Ecto neural progenitor cell (in vitro differentiated cells): ENCODE results near the gene DMAC2L.

Experiments used
- DNase-seq: peaks from one replicate; pipeline ENCODE4 v3.0.0-alpha.2; 2018; ENCODE audit warnings: low spot score

DMAC2L gene

DNA sequence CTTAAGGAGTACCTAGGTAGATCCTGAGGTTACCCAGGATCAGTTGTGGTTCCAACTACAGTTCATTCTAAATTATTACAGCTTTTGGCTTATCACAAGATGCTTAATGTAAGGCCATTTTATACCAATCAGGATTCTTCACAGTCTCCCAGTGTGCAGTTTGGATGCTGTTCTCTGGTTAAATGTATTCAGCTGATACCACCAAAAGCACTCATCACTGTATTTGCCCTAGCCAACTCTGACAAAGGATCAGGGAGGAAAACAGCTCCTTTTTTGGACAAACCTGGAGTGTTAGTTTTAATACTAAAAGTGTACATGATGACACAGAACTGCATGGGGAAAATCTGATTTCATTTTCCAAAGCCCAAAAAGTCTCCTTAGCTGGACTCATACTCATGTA is 19.5 kb downstream of the DMAC2L start:
- DNase-seq, result no peak

DNA sequence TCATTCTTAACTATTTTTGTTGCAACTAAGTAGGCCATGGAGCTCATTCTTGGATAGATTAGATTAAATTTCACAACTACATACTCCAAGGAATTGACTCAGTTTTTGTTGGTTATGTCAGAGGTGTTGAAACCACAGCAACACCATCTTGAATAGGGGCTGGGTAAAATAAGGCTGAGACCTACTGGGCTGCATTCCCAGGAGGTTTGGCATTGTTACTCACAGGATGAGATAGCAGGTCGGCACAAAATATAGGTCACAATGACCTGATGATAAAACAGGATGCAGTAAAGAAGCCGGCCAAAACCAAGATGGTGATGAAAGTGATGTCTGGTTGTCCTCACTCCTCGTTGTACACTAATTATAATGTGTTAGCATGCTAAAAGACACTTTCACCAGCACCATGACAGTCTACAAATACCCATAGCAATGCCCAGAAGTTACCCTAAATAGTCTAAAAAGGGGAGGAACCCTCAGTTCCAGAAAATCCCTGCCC is 20.9 kb downstream of the DMAC2L start:
- DNase-seq, result no peak

DNA sequence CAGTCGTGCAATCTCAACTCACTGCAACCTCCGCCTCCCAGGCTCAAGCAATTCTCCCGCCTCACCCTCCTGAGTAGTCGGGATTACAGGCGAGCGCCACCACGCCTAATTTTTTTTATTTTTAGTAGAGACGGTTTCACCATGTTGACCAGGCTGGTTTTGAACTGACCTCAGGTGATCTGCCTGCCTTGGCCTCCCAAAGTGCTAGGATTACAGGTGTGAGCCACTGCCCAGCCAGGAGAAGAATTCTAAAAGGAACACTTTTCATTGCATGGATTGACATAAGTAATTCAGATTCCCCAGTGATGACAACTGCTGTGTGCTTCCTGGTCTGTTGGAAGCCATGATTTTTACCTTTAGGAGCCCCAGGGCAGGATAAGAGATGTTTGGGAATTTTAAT is 22.1 kb downstream of the DMAC2L start:
- DNase-seq, result no peak

DNA sequence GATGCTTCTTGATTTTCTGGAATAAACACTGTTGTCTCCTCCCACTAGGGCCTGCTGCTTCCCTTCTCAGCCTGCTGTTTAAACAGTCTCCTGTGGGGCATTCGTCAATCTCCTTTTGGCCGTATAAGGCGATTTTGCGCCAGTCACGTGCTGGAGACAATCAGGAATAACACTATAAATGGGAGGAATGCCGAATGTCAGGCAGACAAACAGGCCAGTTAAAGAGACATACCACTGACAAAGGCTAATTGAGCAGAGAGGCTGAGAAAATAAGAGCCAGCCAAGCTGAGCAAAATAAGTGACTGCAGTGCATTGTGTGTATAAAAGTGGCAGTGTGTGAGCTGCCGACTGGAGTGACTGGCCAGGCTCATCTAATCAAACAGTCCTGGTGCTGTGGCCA is 23.3 kb downstream of the DMAC2L start:
- peak; percentile 74 for DNase-seq

DNA sequence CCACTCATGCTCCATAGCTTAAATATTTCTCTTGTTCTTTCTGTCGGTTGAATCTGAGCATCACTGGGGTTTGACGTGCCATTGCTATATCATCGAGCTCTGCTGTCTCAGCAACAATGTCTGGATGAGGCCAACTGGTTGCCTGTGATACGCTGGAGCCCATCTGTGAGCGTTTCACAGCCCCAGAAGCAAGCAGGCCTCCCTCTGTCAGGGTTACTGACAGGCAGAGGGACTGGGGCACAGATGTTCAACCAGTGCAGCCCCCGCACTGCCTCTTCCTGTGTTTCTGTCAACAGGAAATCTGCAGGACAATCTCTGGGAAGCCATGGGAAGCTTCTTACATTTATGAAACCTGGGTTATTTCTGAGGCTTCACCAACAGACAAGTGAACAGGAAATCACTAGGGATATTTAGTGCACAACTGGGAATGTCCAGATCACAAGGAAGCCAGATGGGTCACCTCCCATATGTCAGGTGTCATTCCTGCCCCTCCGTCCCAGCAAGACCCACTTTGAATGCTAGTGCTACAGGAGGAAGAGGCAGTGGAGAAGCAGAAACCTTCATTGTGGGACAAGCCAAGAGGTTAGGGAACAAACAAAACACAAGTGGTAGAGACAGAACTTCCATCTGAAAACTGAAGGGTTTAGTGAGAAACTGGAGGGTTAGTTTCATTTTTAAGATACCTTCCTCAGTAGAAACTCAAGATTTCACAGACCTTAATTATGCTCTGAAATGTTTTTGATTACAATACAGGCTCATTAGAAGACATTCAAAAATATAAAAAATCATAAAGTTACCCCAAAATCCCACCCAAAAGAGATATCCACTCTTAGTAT is 24.1 kb downstream of the DMAC2L start:
- DNase-seq, result no peak

DNA sequence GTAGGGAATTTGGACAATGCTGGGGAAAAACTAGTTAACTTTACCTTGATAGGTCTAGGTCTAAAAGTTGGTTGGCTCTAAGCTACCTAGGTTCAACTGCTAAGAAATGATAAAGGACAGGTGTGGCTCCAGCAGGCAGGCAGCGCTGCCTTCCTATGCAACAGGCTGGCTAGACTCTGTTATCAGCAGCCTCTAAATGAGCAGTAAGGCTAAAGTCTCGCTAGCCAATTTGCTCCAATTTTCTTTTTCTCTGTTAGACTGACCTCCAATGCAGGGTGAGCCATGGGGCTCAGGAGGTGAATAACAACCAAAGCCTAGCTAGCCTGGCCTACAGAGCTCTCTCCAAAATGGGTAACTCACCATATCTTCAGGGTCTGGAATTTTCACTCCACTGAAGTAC is 26.5 kb downstream of the DMAC2L start:
- DNase-seq, result no peak

DNA sequence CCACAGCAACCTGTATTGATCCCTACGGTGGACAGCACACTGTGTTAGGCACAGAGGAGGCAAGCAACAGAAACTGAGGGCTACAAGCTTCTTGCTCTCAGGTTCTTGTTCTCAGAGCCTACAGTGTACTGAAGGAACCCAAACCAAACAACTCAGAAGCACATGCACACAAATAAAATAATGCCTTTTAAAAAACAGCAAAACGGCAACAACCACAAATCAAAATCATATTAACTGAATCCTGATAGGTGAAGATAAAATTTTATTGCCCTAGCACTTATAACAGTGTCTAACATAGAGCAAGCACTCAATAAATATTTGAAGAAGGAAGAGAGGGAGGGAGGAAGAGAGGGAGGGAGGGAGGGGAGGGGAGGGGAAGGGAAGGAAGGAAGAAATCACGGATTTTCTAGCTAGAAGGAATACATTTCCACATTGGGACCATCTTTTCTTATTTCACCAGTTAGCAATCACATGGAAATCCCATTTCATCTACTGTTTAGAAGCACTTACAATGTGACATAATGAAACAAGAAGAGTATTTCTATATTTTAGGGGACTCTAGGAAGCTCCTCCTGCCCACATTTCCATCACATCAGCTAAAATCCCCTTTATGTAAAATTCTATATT is 27.2 kb downstream of the DMAC2L start:
- DNase-seq, result no peak

DNA sequence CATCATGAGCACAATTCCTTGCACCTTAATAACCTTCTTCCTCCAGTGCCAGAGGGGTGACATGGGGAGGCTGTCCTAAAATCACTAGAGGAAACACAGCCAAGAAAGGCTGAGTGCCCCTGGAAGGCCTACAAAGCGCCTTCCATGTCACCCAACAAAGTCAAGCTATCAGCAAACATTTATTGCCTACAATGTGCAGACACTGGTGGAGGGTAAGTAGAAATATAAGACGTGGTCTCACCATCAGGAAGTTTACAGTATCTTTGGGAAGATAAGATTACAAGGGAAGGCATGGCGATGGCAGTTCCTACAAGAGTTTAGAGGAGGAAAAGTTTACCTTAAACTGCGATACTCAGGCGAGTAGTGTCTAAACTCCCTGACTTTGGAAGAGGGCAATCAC is 27.9 kb downstream of the DMAC2L start:
- no peak for DNase-seq

DNA sequence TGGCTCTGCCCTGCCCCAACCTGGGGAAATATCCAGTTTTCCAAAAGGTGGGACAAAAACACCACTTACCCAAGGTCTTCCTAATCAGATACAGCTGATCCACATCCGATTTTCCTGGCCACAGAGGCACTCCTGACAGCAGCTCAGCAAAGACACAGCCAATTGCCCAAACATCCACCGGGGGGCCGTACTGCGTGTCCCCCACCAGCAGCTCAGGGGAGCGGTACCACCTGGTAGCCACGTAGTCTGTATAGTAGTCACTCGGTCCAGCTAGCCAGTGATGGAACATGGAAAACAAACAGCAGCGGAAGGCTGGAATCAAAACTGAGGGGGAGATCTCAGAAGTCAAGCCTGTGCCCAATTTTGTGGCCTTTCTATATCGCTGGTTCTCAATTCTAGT is 28.8 kb downstream of the DMAC2L start:
- DNase-seq, result no peak

DNA sequence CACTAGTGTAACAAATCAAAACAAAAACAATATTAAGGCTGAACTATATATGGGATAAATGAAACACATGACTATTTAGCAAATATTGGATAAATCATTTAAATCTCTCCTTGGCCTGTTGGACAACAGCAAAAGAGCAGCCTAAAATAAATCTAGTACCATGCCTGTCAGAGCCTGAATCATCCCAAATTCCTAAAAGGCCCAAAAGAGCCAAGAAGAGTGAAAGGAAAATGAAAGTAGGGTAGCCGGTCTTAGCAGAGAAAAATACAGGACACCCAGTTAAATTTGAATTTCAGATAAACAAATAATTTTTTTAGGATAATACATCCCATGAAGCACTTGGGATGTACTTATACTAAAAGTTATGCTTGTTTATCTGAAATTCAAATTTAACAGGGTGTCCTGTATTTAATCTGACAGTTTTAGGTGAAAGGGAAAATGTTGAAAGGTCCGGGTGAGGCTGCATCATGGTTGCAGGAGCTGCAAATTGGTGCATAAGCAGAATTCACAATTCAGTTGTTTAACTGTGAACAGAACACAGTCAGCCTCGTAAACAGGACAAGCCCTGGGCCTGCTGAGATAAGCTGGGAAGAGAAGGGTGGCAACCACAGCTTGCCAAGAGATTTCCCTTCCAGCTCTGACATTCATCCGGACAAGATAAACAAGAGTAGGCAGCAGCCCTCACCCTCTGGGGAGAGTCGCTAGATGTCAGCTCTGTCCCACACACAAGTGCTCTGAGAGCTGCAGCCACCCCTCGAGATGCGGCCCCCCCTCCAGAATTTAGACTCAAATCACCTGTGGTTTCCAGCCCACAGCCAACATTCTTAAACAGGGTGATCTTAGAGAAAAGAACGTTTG is 30.3 kb downstream of the DMAC2L start:
- DNase-seq, result no peak

DNA sequence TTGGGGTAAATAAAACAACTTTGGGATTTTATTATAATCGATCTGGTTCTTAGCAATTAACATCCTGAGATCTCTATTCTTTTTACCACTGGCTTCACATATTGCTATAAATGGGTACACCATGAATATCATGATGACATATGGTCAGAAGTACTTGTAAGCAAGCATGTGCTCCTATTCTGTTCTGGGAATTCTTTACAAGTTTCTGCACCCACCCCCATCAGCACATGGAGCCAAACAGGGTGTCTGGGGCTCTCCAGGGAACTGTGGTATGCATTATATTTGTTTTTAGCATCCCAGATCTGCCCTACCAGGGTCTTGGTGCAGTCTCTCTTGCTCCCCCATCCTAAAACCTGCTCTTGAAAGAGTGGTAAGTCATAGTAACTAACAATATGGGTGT is 31.3 kb downstream of the DMAC2L start:
- DNase-seq, result no peak

DNA sequence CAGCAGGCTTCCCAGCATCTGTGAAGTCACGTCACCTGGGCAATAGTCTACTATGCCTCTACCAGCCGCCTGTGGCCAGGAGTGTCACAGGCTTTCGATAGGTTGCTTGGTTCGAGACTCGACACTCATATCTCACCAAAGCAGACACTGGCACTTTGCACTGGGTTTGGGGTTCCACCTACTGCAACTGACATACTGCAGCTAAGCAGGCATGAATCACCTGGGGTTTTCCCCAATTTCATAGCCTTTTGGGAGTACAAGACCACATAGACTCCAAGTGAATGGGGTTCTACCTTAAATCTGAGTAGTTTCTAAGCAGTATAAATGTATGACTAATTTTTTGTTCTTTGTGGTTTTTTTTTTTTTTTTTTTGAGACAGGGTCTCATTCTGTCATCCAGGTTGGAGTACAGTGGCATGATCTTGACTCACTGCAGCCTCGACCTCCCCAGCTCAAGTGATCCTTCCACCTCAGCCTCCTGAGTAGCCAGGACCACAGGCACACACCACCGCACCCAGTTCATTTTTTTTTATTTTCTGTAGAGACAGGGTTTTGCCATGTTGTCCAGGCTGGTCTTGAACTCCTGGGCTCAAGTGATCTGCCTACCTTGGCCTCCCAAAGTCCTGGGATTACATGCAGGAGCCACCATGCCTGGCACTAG is 32.1 kb downstream of the DMAC2L start:
- DNase-seq, result no peak

DNA sequence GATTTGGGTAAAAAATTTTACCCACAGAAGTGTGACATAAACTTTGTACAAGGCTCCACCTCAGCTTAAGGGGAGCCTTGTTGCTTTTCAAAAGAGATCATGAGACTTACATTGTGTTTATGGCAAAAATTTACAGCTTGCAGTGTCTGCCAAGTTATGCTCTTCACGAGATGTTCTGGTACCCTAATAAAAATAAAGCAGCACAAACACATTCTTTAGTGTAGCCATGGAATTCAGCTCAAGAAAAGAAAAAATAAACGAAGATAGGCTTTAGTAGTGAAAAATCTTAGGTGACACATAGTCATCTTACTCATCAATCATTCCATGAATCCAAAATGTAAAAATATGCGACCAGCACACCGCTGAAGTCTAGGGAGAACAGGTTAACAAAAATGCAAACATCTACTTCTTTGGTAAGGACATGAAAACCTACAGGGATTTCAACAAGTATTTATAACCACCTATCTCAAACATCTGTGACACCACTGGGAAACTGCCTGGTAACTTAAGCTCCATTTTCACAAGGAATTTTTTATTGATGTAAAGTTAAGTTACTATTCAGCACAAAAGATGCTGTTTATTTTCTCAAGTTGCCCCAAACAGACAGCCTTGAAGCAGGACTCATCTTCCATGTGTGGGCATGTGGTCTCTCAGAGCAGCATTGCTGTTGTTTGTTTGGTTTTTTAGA is 32.9 kb downstream of the DMAC2L start:
- no peak for DNase-seq

DNA sequence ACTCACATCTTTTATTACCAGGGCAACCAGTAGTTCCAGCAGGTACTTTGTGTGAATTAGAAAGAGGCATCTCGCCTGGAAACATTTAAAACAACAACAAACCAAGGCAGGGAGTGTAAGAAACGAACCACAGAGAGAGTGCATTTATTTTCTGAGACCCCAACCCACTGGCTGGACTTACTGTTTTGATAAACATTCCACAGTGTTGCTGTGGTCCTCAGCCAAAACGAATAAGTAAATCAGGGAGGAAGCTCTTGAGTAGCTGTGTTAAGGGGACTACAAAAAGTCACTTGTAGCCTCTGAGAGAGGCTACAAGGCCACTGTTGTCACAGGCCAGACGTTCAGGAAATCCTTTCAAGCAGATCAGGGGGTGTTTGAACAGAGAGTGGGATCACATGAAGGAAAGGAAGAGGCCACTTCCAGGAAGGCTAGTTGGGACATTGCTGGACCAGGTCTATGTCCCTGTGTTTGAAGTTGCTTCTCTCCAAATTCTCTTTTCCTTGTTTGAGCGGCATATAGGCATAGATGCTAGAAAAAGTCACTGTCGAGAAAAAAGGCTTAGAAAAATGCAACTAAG is 33.8 kb downstream of the DMAC2L start:
- DNase-seq, result no peak

DNA sequence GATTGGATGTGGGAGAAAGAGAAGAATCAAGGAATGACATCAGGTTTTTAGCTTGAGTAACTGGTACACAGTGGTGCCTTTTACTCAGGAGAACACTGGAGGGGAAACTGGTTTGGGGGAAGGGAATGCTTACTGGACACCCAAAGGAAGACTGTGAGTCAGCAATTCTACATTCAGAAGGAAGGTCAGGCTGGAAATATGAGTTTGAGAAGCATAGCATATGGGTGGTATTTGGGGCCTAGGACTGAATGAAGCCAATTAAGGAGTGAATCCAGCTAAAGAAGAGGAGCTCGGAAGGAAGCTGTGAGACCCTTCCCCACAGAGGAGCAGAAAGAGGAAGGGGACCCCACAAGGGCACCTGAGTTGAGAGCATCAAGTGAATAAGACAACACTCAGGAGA is 35.4 kb downstream of the DMAC2L start:
- DNase-seq, result no peak

DNA sequence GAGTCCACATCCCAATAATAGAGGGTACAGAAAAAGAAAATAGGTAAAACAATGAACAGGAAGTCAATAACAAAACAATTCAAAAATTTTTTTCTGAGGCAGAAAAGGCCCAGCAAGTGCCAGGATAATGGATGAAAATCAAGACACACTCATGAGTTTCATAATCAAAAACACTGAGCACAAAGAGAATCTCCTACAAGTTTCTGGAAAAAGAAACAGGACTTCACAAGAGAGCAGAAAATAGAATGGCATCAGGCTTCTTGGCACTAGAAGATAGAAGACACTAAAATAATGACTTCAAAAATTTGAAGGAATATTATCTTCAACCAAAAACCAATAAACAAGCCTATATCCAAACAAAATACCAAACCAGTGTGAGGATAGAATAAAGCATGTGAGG is 36.8 kb downstream of the DMAC2L start:
- no peak for DNase-seq

DNA sequence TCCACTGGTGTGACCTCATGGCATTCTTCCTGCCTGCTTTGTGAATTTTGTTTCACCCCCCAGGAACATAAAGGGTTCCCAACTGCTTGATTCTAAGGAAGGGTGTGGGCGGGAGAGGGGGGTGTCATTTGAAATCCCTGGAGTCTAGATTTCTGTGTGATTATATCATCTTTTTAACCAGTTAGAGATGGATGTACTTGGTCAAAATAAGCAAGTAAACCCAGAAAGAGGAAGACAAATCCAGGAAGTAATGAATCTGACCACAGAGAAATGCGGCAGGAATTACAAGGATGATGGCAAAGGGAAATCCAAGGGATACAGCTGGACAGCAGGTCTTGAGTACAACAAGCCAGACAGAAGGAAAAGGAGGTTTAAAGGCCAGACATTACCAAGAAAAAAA is 38.9 kb downstream of the DMAC2L start:
- DNase-seq, result no peak

DNA sequence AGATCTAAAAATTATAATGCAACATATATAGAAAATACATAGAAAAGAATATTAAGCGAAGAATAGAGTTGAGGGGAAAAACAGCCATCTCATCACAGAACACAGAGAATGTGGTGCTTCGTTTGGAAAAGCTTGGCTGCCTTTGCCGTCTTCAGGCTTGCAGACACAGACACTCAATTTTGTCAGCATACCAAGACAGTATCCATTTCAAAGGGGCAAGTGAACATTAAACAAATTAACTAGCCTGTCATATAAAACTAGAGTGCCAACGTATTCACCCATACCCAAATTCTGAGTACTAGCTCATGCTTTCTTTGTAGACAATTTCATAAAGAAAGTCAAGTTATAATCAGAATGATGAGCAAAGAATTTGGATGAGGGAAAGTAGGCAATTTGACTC is 40.5 kb downstream of the DMAC2L start:
- DNase-seq, result no peak

DNA sequence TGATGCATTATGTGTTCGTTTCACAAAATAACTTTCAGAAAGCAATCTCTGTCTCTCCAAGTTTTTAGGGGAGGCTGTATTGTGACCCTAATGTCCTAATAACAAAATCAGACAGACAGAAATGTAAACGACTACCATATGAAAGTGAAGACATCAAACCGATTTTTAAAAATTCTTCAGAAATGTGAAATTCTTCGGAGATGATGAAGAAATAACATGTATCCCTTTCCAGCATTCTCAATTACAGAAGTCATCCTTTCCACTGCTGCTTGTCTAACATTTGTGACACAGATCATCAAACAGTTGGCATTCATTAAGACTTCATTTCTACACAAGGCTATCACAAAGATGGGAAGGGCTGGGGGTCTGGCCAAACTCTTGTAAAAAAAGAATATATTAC is 41.0 kb downstream of the DMAC2L start:
- DNase-seq, result no peak

DNA sequence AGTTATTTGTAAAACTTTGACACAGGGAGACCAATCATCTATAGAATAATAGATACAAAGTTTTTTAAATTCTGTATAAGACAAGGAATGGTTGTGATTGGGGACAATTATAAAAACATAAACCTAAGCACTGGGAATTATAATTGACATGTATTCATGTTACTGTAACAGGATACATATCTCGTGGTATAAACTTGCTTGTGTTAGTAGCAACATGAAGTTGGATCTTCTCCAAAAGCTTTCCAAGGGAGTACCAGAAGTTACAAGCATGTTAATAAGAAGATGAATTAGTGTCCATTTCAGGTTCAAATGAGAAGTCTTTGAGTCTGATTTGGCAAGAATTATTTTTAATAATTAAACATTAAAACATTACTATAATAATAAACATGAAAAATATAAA is 42.4 kb downstream of the DMAC2L start:
- DNase-seq, result no peak

DNA sequence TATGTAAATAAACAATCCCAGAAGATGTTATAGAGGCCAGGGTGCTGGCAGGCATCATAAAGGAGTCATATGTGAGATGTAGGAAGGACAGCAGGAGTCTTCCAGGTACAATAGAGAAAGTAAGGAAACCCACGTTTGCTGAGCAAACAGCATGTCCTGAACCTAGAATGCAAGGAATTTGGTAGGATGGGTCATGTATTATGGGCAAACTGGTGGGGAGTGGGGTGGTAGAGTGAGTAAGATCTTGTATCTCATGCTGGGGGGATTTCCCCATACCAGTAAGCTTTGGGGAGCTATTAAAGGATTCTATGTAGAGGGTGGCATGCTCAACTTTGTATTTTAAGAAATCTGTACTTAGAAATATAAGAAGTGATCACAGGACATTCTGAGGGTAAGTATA is 43.6 kb downstream of the DMAC2L start:
- DNase-seq, result no peak
